B cell (primary cell): ENCODE data around the gene TXNDC17. TPM values are rescaled to one million over a fixed set of nuclear protein-coding genes. Genes with fewer than 3 reads are reported as not detected.

ENCODE experiments used
- ATAC-seq: fragments of 200-7000 bp; cut with Tn5 transposase; one replicate; pipeline ENCODE4 v1.10.0; 2021; ENCODE audit warnings: low read depth, mild to moderate bottlenecking, moderate number of reproducible peaks, moderate library complexity
- CTCF ChIA-PET: fragments of 350-600 bp; sonication (Branson Sonifier 250); formaldehyde crosslinking; loops from one replicate; lab custom pipeline; 2021; ENCODE audit warnings: antibody characterized with exemption, inconsistent platforms; lab: Charles Lee
- POLR2A ChIA-PET: fragments of 350-600 bp; sonication (Branson Sonifier 250); formaldehyde crosslinking; loops from one replicate; lab custom pipeline; 2021; ENCODE audit warnings: antibody characterized with exemption; lab: Charles Lee
- DNase-seq: peaks from one replicate; pipeline ENCODE4 v3.0.0; 2013
- H2AFZ ChIP-seq: 2 replicates; pipeline ENCODE4 v1.6.1; 2012; ENCODE audit warnings: mild to moderate bottlenecking, low read depth, low read length; ENCODE audit not compliant: insufficient read depth, poor library complexity, severe bottlenecking
- H3K27ac ChIP-seq, 2 donors: 1 replicate in 1 of 2; 2 replicates in 1 of 2; pipeline ENCODE4 v1.5.1; 2012 to 2013; ENCODE audit warnings: low read length in 2 of 2, mild to moderate bottlenecking in 2 of 2, moderate library complexity in 1 of 2
- H3K27me3 ChIP-seq, 4 experiments: fragments of 200-600 bp in 1 of 4; sonication (generic) in 1 of 4; replicated peaks in 1 of 4; 1 replicate in 2 of 4; 2 replicates in 2 of 4; pipeline versions ENCODE4 v1.6.1 to v1.7.0; 2013 to 2016; ENCODE audit warnings: low read length in 3 of 4, mild to moderate bottlenecking in 2 of 4, mixed read lengths in 1 of 4, moderate library complexity in 1 of 4; ENCODE audit not compliant: insufficient read depth in 4 of 4, control insufficient read depth in 3 of 4; ENCODE audit errors: control extremely low read depth in 1 of 4
- H3K36me3 ChIP-seq, 2 experiments: replicated peaks in 1 of 2; 1 replicate in 1 of 2; 2 replicates in 1 of 2; pipeline versions ENCODE4 v1.6.1 to v1.7.1; 2013; ENCODE audit warnings: low read length in 1 of 2; ENCODE audit not compliant: insufficient read depth in 2 of 2, control insufficient read depth in 1 of 2; ENCODE audit errors: control extremely low read depth in 1 of 2, extremely low read depth in 1 of 2
- H3K4me1 ChIP-seq, 2 donors: fragments of 200-600 bp in 1 of 2; sonication (generic) in 1 of 2; 1 replicate in 1 of 2; 2 replicates in 1 of 2; pipeline versions ENCODE4 v1.5.1 to v1.6.1; 2013 to 2017; ENCODE audit warnings: low read length in 2 of 2; ENCODE audit not compliant: control insufficient read depth in 2 of 2, insufficient read depth in 2 of 2
- H3K4me2 ChIP-seq: replicated peaks from 2 replicates; pipeline ENCODE3; 2012; ENCODE audit warnings: mild to moderate bottlenecking, low read depth, low read length; ENCODE audit not compliant: poor library complexity, severe bottlenecking
- H3K4me3 ChIP-seq, 5 experiments: fragments of 200-600 bp in 1 of 5; sonication (generic) in 1 of 5; 1 replicate in 3 of 5; 2 replicates in 2 of 5; pipeline versions ENCODE4 v1.5.1 to v1.7.0; 2011 to 2016; ENCODE audit warnings: low read length in 4 of 5, mild to moderate bottlenecking in 4 of 5, low read depth in 2 of 5, control low read depth in 1 of 5, moderate library complexity in 1 of 5; ENCODE audit not compliant: insufficient read depth in 1 of 5; ENCODE audit errors: control extremely low read depth in 1 of 5, extremely low read depth in 1 of 5
- H3K79me2 ChIP-seq: fragments of 200-600 bp; sonication (generic); one replicate; pipeline ENCODE4 v1.6.0; 2016; ENCODE audit warnings: low read length; ENCODE audit not compliant: control insufficient read depth, insufficient read depth
- H3K9ac ChIP-seq: fragments of 200-600 bp; sonication (generic); 2 replicates; pipeline ENCODE4 v1.6.1; 2017; ENCODE audit warnings: mild to moderate bottlenecking, low read length, moderate library complexity
- H3K9me3 ChIP-seq, 3 donors: one replicate each; pipeline versions ENCODE4 v1.6.1 to v1.7.1; 2013; ENCODE audit warnings: low read length in 2 of 3; ENCODE audit not compliant: control insufficient read depth in 2 of 3, insufficient read depth in 1 of 3; ENCODE audit errors: control extremely low read depth in 1 of 3
- H4K20me1 ChIP-seq: 2 replicates; pipeline ENCODE4 v1.6.0; 2012; ENCODE audit warnings: mild to moderate bottlenecking, low read length; ENCODE audit not compliant: insufficient read depth, control insufficient read depth, poor library complexity, severe bottlenecking
- H3K27ac Mint-ChIP-seq: one replicate; pipeline ENCODE4 v1.8.0; 2021; ENCODE audit warnings: mixed read lengths
- H3K27me3 Mint-ChIP-seq: one replicate; pipeline ENCODE4 v1.8.0; 2021; ENCODE audit warnings: mixed read lengths
- H3K4me1 Mint-ChIP-seq: one replicate; pipeline ENCODE4 v1.8.0; 2021; ENCODE audit warnings: mixed read lengths
- H3K4me3 Mint-ChIP-seq: one replicate; pipeline ENCODE4 v1.8.0; 2021; ENCODE audit warnings: mixed read lengths
- H3K9me3 Mint-ChIP-seq: one replicate; pipeline ENCODE4 v1.8.0; 2022; ENCODE audit warnings: mixed read lengths; ENCODE audit not compliant: insufficient read depth
- EZH2 ChIP-seq: IDR thresholded peaks from 2 replicates; pipeline ENCODE4 v1.6.1; 2012; ENCODE audit warnings: borderline replicate concordance, low read depth, mild to moderate bottlenecking, moderate library complexity, low read length; ENCODE audit not compliant: insufficient read depth, poor library complexity, severe bottlenecking
- WGBS: methylation state at CpG from one replicate; pipeline ENCODE4 v1.1.5; 2013; ENCODE audit warnings: missing lambda C conversion rate; ENCODE audit not compliant: insufficient coverage; 5-methylcytosine and 5-hydroxymethylcytosine counted together
- intact Hi-C: fragments of 100-400 bp; cut with micrococcal nuclease; formaldehyde crosslinking; loops from one replicate; pipeline ENCODE4 v1.10.0; 2022
- polyA plus RNA-seq: library from polyadenylated mRNA; depleted of rRNA; stranded (reverse); fragments of >200 nt; gene quantifications from 2 replicates; pipeline ENCODE4 v1.2.3, GENCODE V29; 2012
- total RNA-seq, 2 donors: library from RNA; stranded (reverse); fragments of 120-200 nt in 1 of 2; gene quantifications; 1 replicate in 1 of 2; 2 replicates in 1 of 2; pipeline versions ENCODE4 v1.2.3 to v1.2.4, GENCODE V29; 2013 to 2022
- TF ChIP-seq, protein P1 (sequence below): fragments of 200-600 bp; IDR thresholded peaks from one replicate; pipeline ENCODE4 v1.8.0; 2022; ENCODE audit warnings: antibody characterized with exemption, mild to moderate bottlenecking

The TXNDC17 gene
- total and polyA plus RNA-seq, 2 donors (not counting 1 experiment from before 2014, with no cell fraction given) = 19.5 to 33.7 TPM

DNA sequence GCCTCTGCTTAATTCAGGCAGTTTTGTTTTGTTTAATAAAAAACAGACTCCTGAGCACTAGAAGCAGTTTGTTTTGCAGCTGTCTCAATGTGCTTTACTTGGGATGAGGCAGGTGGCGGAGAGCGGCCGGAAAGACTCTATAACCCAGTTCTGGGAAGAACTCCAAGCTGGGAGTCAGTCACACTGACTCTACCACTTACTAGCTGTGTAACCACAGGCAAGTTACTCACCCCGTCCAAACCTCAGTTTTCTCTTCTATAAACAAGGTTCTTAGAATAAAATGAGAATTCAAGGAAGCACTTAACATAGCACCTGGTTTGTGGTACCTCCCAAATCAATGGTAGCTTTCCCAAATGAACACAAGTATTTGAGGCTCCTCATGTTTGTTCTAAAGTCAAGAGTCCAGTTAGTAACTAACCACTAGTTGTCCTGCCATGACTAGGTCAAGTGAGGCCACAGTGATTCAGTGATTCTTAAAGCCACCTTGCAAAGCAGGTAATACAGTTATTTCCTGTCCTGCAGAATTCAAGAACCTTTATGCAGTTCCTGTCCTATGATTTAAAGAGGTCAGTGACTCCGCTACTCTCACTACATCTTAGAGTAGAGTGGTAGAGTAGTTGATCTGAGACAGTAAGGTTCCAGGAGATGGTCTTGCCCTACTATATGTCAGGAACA is 2.7 kb downstream of the TXNDC17 start:
- Mint-ChIP-seq H3K27ac (no peak overlapping the region), H3K9me3 (no peaks in the 10 kb centered on the region), H3K27me3 (no peaks in the 10 kb centered on the region), H3K4me1 (peaks cover 49% of the 10 kb centered on the region), H3K4me3 (no peak overlapping the region)
- ATAC-seq (no peak), DNase-seq (no peak)
- Histone ChIP-seq H3K9me3 (no peaks in the 10 kb centered on the region), H3K36me3 (peaks cover 1 to 47% of the 10 kb centered on the region in 2 experiments), H3K4me2 (no peak overlapping the region), H3K27ac (peak overlapping the region in 1 of 2 donors; percentile 12), H3K4me1 (peaks cover 22 to 23% of the 10 kb centered on the region in 2 donors), H2AFZ (no peak overlapping the region), H3K4me3 (no peak overlapping the region), H3K27me3 (no peaks in the 10 kb centered on the region), H4K20me1 (peaks cover 18% of the 10 kb centered on the region), H3K79me2 (peaks cover 68% of the 10 kb centered on the region), H3K9ac (no peak overlapping the region)
- no peak for TF ChIP-seq EZH2
- TF ChIP-seq, protein P1, sequence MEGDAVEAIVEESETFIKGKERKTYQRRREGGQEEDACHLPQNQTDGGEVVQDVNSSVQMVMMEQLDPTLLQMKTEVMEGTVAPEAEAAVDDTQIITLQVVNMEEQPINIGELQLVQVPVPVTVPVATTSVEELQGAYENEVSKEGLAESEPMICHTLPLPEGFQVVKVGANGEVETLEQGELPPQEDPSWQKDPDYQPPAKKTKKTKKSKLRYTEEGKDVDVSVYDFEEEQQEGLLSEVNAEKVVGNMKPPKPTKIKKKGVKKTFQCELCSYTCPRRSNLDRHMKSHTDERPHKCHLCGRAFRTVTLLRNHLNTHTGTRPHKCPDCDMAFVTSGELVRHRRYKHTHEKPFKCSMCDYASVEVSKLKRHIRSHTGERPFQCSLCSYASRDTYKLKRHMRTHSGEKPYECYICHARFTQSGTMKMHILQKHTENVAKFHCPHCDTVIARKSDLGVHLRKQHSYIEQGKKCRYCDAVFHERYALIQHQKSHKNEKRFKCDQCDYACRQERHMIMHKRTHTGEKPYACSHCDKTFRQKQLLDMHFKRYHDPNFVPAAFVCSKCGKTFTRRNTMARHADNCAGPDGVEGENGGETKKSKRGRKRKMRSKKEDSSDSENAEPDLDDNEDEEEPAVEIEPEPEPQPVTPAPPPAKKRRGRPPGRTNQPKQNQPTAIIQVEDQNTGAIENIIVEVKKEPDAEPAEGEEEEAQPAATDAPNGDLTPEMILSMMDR = no peak
- ChIA-PET CTCF (no interaction called here), POLR2A (interaction anchor here (0.6 kb wide), 1 partner anchor 200 kb away, joined by 7 read pairs; no protein-coding TSS in a partner anchor)
- 100% methylated on average over 3 of the region's 5 CpGs for WGBS
- intact Hi-C loops = no loop called here

DNA sequence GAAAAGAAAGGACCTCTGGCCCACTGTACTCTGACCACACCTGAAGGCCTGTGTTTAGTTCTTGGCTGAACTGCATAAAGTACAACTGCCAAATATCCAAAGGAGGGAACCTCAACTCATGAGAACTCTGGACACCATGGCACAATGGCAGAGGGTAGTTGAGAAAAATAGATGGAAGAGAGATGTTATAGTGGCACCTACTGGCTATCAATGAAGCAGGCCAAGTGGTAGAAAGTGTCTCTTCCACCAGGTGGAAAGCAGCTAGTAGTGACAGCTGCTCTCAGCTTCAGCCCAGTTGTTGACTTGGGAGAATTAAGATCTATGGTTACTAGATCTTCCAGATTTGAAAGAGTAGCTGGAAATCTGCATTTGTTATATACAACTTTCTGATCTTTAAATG is 7.3 kb downstream of the TXNDC17 start:
- ChIA-PET CTCF (interaction anchor here (0.8 to 1.9 kb wide), 2 partner anchors 9 to 176 kb away, joined by 3 to 13 read pairs; no protein-coding TSS in a partner anchor), POLR2A (no interaction called here)
- intact Hi-C loops = loop anchor here (2.0 kb wide), 1 partner anchor 175 kb away; no protein-coding TSS in a partner anchor
- Histone ChIP-seq H4K20me1 (peaks cover 27% of the 10 kb centered on the region), H3K9ac (no peak overlapping the region), H3K27ac (no peak overlapping the region), H3K36me3 (peaks cover 1 to 49% of the 10 kb centered on the region in 2 experiments), H3K79me2 (peaks cover 55% of the 10 kb centered on the region), H3K27me3 (no peaks in the 10 kb centered on the region), H3K4me3 (no peak overlapping the region), H3K9me3 (no peaks in the 10 kb centered on the region), H2AFZ (no peak overlapping the region), H3K4me1 (peaks cover 21 to 24% of the 10 kb centered on the region in 2 donors), H3K4me2 (no peak overlapping the region)
- Mint-ChIP-seq H3K27me3 (no peaks in the 10 kb centered on the region), H3K9me3 (no peaks in the 10 kb centered on the region), H3K4me3 (no peak overlapping the region), H3K27ac (no peak overlapping the region), H3K4me1 (peaks cover 49% of the 10 kb centered on the region)
- DNase-seq (no peak), ATAC-seq (no peak)
- TF ChIP-seq, protein P1 = no peak
- TF ChIP-seq EZH2 = no peak
